Esophagus squamous epithelium (tissue), 5 donors: Measurements from ENCODE around the gene ACSL3. TPM values are rescaled to one million over a fixed set of nuclear protein-coding genes. Genes with fewer than 3 reads are reported as not detected.

ENCODE experiments used
- DNase-seq: peaks from one replicate; lab custom pipeline; 2025; lab: John Stamatoyannopoulos, UW
- H3K27ac ChIP-seq, 4 donors: fragments of 200-600 bp; sonication (generic); one replicate each; pipeline ENCODE4 v1.5.1; 2016 to 2019; ENCODE audit warnings: mild to moderate bottlenecking in 1 of 4
- H3K27me3 ChIP-seq, 4 donors: fragments of 200-600 bp; sonication (generic); 1 replicate in 3 of 4; 2 replicates in 1 of 4; pipeline versions ENCODE4 v1.5.1 to v1.6.0; 2017 to 2021; ENCODE audit warnings: antibody characterized with exemption in 1 of 4
- H3K36me3 ChIP-seq, 3 donors: fragments of 200-600 bp; sonication (generic); one replicate each; pipeline ENCODE4 v1.5.1; 2016 to 2019
- H3K4me1 ChIP-seq, 3 donors: fragments of 200-600 bp; sonication (generic); one replicate each; pipeline ENCODE4 v1.5.1; 2017 to 2019
- H3K4me3 ChIP-seq, 4 donors: fragments of 200-600 bp; sonication (generic); 1 replicate in 3 of 4; 2 replicates in 1 of 4; pipeline ENCODE4 v1.5.1; 2016 to 2019; ENCODE audit warnings: mild to moderate bottlenecking in 2 of 4, moderate library complexity in 1 of 4
- H3K9me3 ChIP-seq, 3 donors: fragments of 200-600 bp; sonication (generic); one replicate each; pipeline ENCODE4 v1.5.1; 2016 to 2019
- CTCF ChIP-seq, 6 experiments: fragments of 450-650 bp in 4 of 6; fragments of 200-600 bp in 2 of 6; sonication (generic) in 2 of 6; IDR thresholded peaks; one replicate each; pipeline ENCODE4 v1.5.1; 2016 to 2019; ENCODE audit warnings: antibody characterized with exemption in 6 of 6, mild to moderate bottlenecking in 4 of 6, moderate library complexity in 4 of 6
- POLR2A ChIP-seq, 4 donors: fragments of 450-650 bp; IDR thresholded peaks; one replicate each; pipeline ENCODE4 v1.6.1; 2017; ENCODE audit warnings: antibody characterized with exemption in 4 of 4, mild to moderate bottlenecking in 4 of 4, moderate library complexity in 3 of 4
- WGBS, 2 donors: methylation state at CpG; one replicate each; pipeline ENCODE4 v1.1.5; 2018; 5-methylcytosine and 5-hydroxymethylcytosine counted together
- intact Hi-C: fragments of 100-400 bp; cut with DNase I; formaldehyde crosslinking; loops from one replicate; pipeline ENCODE4 v1.15.0; 2022
- total RNA-seq, 4 donors: library from RNA; depleted of rRNA; stranded (reverse); fragments of >200 nt; gene quantifications; one replicate each; pipeline ENCODE4 v1.1.0, GENCODE V29; 2016
- donor health status: DM: yes; HTN: yes; CAD: no.

ACSL3 gene
- total RNA-seq, 4 donors from 2014 or later, result 62.4 to 84.6 (median 76.6) TPM

GRCh38 chr2:222878877-222879603, 18.2 kb downstream of the ACSL3 start:
- intact Hi-C loops, result no loop called here
- Histone ChIP-seq H3K4me1 (peaks cover 0 to 45% (median 30%) of the 10 kb centered on the region in 3 donors), H3K27ac (no peak overlapping the region), H3K4me3 (no peak overlapping the region), H3K36me3 (no peaks in the 10 kb centered on the region), H3K27me3 (no peaks in the 10 kb centered on the region), H3K9me3 (no peaks in the 10 kb centered on the region)
- no peak for TF ChIP-seq POLR2A (IDR thresholded peaks at IDR 0.05)
- TF ChIP-seq CTCF (IDR thresholded peaks at IDR 0.05), result no peak
- DNase-seq, result no peak
- 61 to 73% methylated on average over 10 of the region's 10 CpGs for WGBS, 2 donors

GRCh38 chr2:222879604-222879933, 18.7 kb downstream of the ACSL3 start:
- 78 to 81% methylated on average over 3 of the region's 3 CpGs for WGBS, 2 donors
- Histone ChIP-seq H3K4me1 (peaks cover 0 to 50% (median 35%) of the 10 kb centered on the region in 3 donors), H3K9me3 (no peaks in the 10 kb centered on the region), H3K4me3 (no peak overlapping the region), H3K27ac (no peak overlapping the region), H3K27me3 (no peaks in the 10 kb centered on the region), H3K36me3 (no peaks in the 10 kb centered on the region)
- intact Hi-C loops, result no loop called here
- TF ChIP-seq CTCF (IDR thresholded peaks at IDR 0.05) (no peak), POLR2A (IDR thresholded peaks at IDR 0.05) (no peak)
- DNase-seq, result no peak

- intact Hi-C loops, result no loop called here
- H3K36me3 ChIP-seq, result no peaks in the 10 kb centered on the region
- H3K9me3 ChIP-seq, result no peaks in the 10 kb centered on the region
- no peaks in the 10 kb centered on the region for H3K27me3 ChIP-seq
- peaks cover 0 to 79% (median 49%) of the 10 kb centered on the region in 3 donors for H3K4me1 ChIP-seq
- no peak overlapping the region for H3K4me3 ChIP-seq
- TF ChIP-seq CTCF (IDR thresholded peaks at IDR 0.05) (no peak), POLR2A (IDR thresholded peaks at IDR 0.05) (no peak)
- WGBS, 2 donors, result 68 to 77% methylated on average over 3 to 4 of the region's 6 CpGs
- no peak for DNase-seq
- H3K27ac ChIP-seq, result no peak overlapping the region
Observed at GRCh38 chr2:222882484-222882928, 21.7 kb downstream of the ACSL3 start.

GRCh38 chr2:222883420-222883819, 22.6 kb downstream of the ACSL3 start:
- TF ChIP-seq POLR2A (IDR thresholded peaks at IDR 0.05) (no peak), CTCF (IDR thresholded peaks at IDR 0.05) (no peak)
- WGBS, 2 donors, result 80 to 83% methylated on average over 3 of the region's 3 CpGs
- Histone ChIP-seq H3K27me3 (no peaks in the 10 kb centered on the region), H3K4me3 (no peak overlapping the region), H3K27ac (no peak overlapping the region), H3K4me1 (peaks cover 0 to 78% (median 48%) of the 10 kb centered on the region in 3 donors), H3K9me3 (no peaks in the 10 kb centered on the region), H3K36me3 (no peaks in the 10 kb centered on the region)
- intact Hi-C loops, result no loop called here
- no peak for DNase-seq

- Histone ChIP-seq H3K36me3 (no peaks in the 10 kb centered on the region), H3K4me1 (peaks cover 0 to 69% (median 40%) of the 10 kb centered on the region in 3 donors), H3K27me3 (no peaks in the 10 kb centered on the region), H3K9me3 (no peaks in the 10 kb centered on the region), H3K4me3 (no peak overlapping the region), H3K27ac (peak overlapping the region in 1 of 4 donors; percentile 25)
- no peak for TF ChIP-seq POLR2A (IDR thresholded peaks at IDR 0.05)
- TF ChIP-seq CTCF (IDR thresholded peaks at IDR 0.05), result no peak
- 55 to 63% methylated on average over 2 of the region's 2 CpGs for WGBS, 2 donors
- DNase-seq, result no peak
- intact Hi-C loops, result no loop called here
Observed at GRCh38 chr2:222884114-222884771, 23.4 kb downstream of the ACSL3 start.
